Ovary (tissue), 9 donors: Measurements from ENCODE around the gene TP53INP2. TPM values are rescaled to one million over a fixed set of nuclear protein-coding genes. Genes with fewer than 3 reads are reported as not detected.

ENCODE experiments used
- DNase-seq, 5 donors: peaks; one replicate each; pipeline ENCODE4 v3.0.0-alpha.2; 2019 to 2020
- H3K27ac ChIP-seq, 2 donors: fragments of 200-600 bp; one replicate each; pipeline versions ENCODE4 v1.5.1 to v1.8.0; 2019 to 2022
- H3K27me3 ChIP-seq: fragments of 200-600 bp; one replicate; pipeline ENCODE4 v1.8.0; 2022
- H3K36me3 ChIP-seq: fragments of 200-600 bp; sonication (generic); one replicate; pipeline ENCODE4 v1.5.1; 2019
- H3K4me1 ChIP-seq: one replicate; pipeline ENCODE4 v1.8.1; 2013; ENCODE audit warnings: mild to moderate bottlenecking, moderate library complexity; ENCODE audit not compliant: insufficient read depth
- H3K4me3 ChIP-seq: fragments of 200-600 bp; sonication (generic); one replicate; pipeline ENCODE4 v1.5.1; 2017
- H3K9me3 ChIP-seq, 2 donors: fragments of 200-600 bp in 1 of 2; sonication (generic) in 1 of 2; one replicate each; pipeline versions ENCODE4 v1.5.1 to v1.8.1; 2013 to 2019; ENCODE audit warnings: mild to moderate bottlenecking in 1 of 2, moderate library complexity in 1 of 2
- EP300 ChIP-seq: sonication (generic); formaldehyde crosslinking; IDR thresholded peaks from one replicate; pipeline ENCODE4 v1.6.1; 2017; ENCODE audit warnings: antibody characterized with exemption
- POLR2A ChIP-seq: fragments of 450-650 bp; IDR thresholded peaks from one replicate; pipeline ENCODE4 v1.6.1; 2017; ENCODE audit warnings: antibody characterized with exemption, mild to moderate bottlenecking, moderate library complexity
- WGBS, 3 donors: extraction: QIAGEN DNeasy Blood & Tissue Kit in 1 of 3; methylation state at CpG; one replicate each; pipeline versions ENCODE4 v1.1.5 to v1.1.7; 2013 to 2017; 5-methylcytosine and 5-hydroxymethylcytosine counted together
- intact Hi-C, 4 donors: fragments of 100-400 bp; cut with DNase I; formaldehyde crosslinking; loops; one replicate each; pipeline versions ENCODE4 v1.11.0 to v1.15.1; 2022 to 2023
- polyA plus RNA-seq, 2 donors: library from polyadenylated mRNA; stranded (reverse); fragments of 200-250 nt in 1 of 2; fragments of 350-450 nt in 1 of 2; fragmentation: Illumina TruSeq in 1 of 2; extraction: RNeasy Lipid Tissue Mini Kit (QIAGEN cat#74804) in 1 of 2; gene quantifications; one replicate each; pipeline ENCODE4 v1.2.3, GENCODE V29; 2013 to 2014
- small RNA-seq: library from RNA; depleted of rRNA; stranded (forward); fragments of <200 nt; gene quantifications from one replicate; pipeline ENCODE3, GENCODE V24; 2016
- total RNA-seq, 7 donors: library from RNA; depleted of rRNA in 2 of 7; stranded (reverse); fragments of >200 nt in 2 of 7; fragmentation: NEBNext Ultra II Directional in 3 of 7; extraction: Animal tissue kit (Norgen Biotek cat#: 25700) in 3 of 7; gene quantifications; one replicate each; pipeline versions ENCODE4 v1.1.0 to v1.2.4, GENCODE V29; 2016 to 2023
- TF ChIP-seq, protein P1 (sequence below), 3 donors: fragments of 450-650 bp in 2 of 3; fragments of 200-600 bp in 1 of 3; IDR thresholded peaks; one replicate each; pipeline versions ENCODE4 v1.5.1 to v1.8.0; 2016 to 2022; ENCODE audit warnings: antibody characterized with exemption in 3 of 3, mild to moderate bottlenecking in 1 of 3
- donor health status: DM: no; HTN: no; CAD: no; lungs with moderate emphysema.
- donor health status: DM: no; HTN: no; CAD: no.
- donor health status: Bipolar disorder and iron deficiency.
- donor health status: DM: yes; HTN: yes; CAD: no.
- donor health status: DM: no; HTN: no; CAD: no.
- donor health status: DM: yes; HTN: yes; CAD: no.

Gene TP53INP2
- total and polyA plus RNA-seq, 9 donors: 4.9 to 50.3 (median 13.3) TPM

DNA sequence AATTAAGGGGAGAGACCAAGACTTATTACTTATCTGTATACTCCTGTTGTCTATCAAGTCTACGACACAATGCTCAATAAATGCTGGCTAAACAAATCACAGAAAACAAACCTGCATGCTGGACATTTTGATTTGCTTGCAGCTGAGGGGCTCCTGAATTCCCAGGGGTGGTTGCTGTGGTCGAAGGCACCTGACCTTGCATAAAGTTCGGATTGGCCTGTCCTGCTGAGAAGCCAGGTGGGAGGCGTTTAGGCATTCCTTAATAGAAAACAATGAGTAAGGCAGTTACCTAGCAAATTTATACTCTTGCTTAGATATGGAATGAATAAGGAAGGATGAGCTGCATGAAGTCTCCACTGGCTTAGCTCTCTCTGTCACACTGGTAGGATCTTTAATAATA lies 50.5 kb downstream of the TP53INP2 start:
- Histone ChIP-seq H3K27me3 (no peaks in the 10 kb centered on the region), H3K4me3 (no peak overlapping the region), H3K27ac (no peak overlapping the region), H3K4me1 (no peaks in the 10 kb centered on the region), H3K36me3 (no peaks in the 10 kb centered on the region), H3K9me3 (no peaks in the 10 kb centered on the region)
- intact Hi-C loops: no loop called here
- 41 to 77% (median 61%) methylated on average over 4 of the region's 4 CpGs for WGBS, 3 donors
- TF ChIP-seq POLR2A (no peak), EP300 (no peak)
- TF ChIP-seq, protein P1, sequence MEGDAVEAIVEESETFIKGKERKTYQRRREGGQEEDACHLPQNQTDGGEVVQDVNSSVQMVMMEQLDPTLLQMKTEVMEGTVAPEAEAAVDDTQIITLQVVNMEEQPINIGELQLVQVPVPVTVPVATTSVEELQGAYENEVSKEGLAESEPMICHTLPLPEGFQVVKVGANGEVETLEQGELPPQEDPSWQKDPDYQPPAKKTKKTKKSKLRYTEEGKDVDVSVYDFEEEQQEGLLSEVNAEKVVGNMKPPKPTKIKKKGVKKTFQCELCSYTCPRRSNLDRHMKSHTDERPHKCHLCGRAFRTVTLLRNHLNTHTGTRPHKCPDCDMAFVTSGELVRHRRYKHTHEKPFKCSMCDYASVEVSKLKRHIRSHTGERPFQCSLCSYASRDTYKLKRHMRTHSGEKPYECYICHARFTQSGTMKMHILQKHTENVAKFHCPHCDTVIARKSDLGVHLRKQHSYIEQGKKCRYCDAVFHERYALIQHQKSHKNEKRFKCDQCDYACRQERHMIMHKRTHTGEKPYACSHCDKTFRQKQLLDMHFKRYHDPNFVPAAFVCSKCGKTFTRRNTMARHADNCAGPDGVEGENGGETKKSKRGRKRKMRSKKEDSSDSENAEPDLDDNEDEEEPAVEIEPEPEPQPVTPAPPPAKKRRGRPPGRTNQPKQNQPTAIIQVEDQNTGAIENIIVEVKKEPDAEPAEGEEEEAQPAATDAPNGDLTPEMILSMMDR (IDR thresholded peaks at IDR 0.05): no peak
- no peak for DNase-seq

DNA sequence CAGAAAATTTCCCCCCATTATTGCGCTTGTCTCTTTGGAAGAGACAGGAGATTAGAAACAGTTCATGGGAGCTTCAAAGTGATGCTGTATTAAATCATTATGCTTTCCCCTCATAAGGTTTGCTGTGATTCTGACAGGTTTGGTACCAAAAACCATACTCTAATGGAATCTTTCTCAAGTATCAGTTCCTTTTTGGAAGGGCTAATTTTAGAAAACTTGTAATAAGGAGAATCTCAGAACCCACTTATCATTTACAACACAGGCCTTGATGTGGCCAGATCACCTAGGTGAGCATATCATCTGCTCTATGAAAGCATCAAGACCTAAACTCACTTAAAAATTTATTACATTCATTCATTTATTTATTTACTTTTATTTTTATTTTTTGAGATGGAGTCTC lies 51.2 kb downstream of the TP53INP2 start:
- DNase-seq: no peak
- Histone ChIP-seq H3K4me3 (no peak overlapping the region), H3K27me3 (no peaks in the 10 kb centered on the region), H3K9me3 (no peaks in the 10 kb centered on the region), H3K4me1 (no peaks in the 10 kb centered on the region), H3K36me3 (no peaks in the 10 kb centered on the region), H3K27ac (no peak overlapping the region)
- TF ChIP-seq POLR2A (no peak), EP300 (no peak)
- TF ChIP-seq, protein P1 (IDR thresholded peaks at IDR 0.05): no peak
- 94 to 100% (median 100%) methylated on average over 1 of the region's 1 CpG for WGBS, 3 donors
- intact Hi-C loops: no loop called here

DNA sequence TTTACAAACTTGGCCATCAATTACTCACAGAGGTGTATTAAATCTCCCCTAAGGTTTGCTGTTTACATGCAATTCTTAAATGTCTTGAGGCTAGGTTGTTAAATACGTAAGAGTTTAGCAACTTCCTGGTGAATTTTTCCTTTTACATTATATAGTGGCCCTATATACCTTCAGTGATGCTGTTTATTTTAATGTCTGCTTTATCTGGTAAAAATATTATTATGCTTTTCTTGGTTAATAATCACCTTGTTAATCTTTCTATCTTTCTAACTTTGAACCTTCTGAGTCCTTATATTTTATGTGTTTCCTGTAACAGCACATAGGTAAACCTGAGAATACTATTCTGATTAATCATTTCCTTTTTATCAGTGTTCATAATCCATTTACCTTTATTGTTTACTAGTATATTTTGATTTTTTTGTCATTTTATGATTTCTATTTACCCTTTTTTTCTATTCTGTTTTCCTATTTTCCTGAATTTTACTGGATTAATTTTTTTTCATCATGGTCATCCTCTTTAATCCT lies 57.9 kb downstream of the TP53INP2 start:
- TF ChIP-seq POLR2A (no peak), EP300 (no peak)
- TF ChIP-seq, protein P1 (IDR thresholded peaks at IDR 0.05): no peak
- Histone ChIP-seq H3K27ac (no peak overlapping the region), H3K27me3 (no peaks in the 10 kb centered on the region), H3K36me3 (no peaks in the 10 kb centered on the region), H3K4me1 (no peaks in the 10 kb centered on the region), H3K4me3 (no peak overlapping the region), H3K9me3 (no peaks in the 10 kb centered on the region)
- no peak for DNase-seq
- intact Hi-C loops: loop anchor here in 1 of 4 donors (10.0 kb wide), 1 partner anchor 567 kb away; no protein-coding TSS in a partner anchor
- WGBS, 3 donors: 0 to 98% (median 45%) methylated on average over 1 of the region's 1 CpG

Small RNA genes within 50 kb of the gene (small RNA-seq; reads per million reads assigned to genes)
- not detected for gene AL118520.1

Other genes starting within 250 kb of the TP53INP2 start
- gene DYNLRB1, start 187.9 kb upstream of the TP53INP2 start, total RNA-seq: 100 to 1,000 TPM in 6 of 7 donors, 10 to 100 TPM in 1; 79.9 to 128 (median 121) TPM
- gene DYNLRB1, start 187.9 kb upstream of the TP53INP2 start, polyA plus RNA-seq: 100 to 1,000 TPM; 151 to 319 TPM
- gene MAP1LC3A, start 145.6 kb upstream of the TP53INP2 start, total RNA-seq: 10 to 100 TPM; 27.2 to 66.1 (median 36.0) TPM
- 10 to 100 TPM in 1 of 2 donors, 1 to 10 TPM in 1; 3.4 to 57.2 TPM for gene MAP1LC3A, start 145.6 kb upstream of the TP53INP2 start, polyA plus RNA-seq
- 10 to 100 TPM; 14.4 to 26.5 (median 19.1) TPM for gene PIGU, start 27.3 kb upstream of the TP53INP2 start, total RNA-seq
- gene PIGU, start 27.3 kb upstream of the TP53INP2 start, polyA plus RNA-seq: 10 to 100 TPM; 20.9 to 61.4 TPM
- 10 to 100 TPM; 10.5 to 31.7 (median 23.9) TPM for gene NCOA6, start 121.3 kb downstream of the TP53INP2 start, total RNA-seq
- gene NCOA6, start 121.3 kb downstream of the TP53INP2 start, polyA plus RNA-seq: 10 to 100 TPM; 14.0 to 28.6 TPM
- gene GGT7, start 168.5 kb downstream of the TP53INP2 start, total RNA-seq: 10 to 100 TPM; 16.9 to 30.3 (median 19.5) TPM
- gene GGT7, start 168.5 kb downstream of the TP53INP2 start, polyA plus RNA-seq: 10 to 100 TPM in 1 of 2 donors, 1 to 10 TPM in 1; 4.4 to 15.5 TPM
- gene ACSS2, start 172.3 kb downstream of the TP53INP2 start, total RNA-seq: 10 to 100 TPM; 26.8 to 42.6 (median 39.1) TPM
- 10 to 100 TPM; 25.3 to 59.7 TPM for gene ACSS2, start 172.3 kb downstream of the TP53INP2 start, polyA plus RNA-seq